ENCODE data around the gene INHBB. TPM values are rescaled to one million over a fixed set of nuclear protein-coding genes. Genes with fewer than 3 reads are reported as not detected.
A peak's percentile ranks its signal among the peaks of the same experiment; 100 is the strongest.

INHBB gene
- total RNA-seq, 1 experiment from 2014 or later: 0.27 TPM

DNA sequence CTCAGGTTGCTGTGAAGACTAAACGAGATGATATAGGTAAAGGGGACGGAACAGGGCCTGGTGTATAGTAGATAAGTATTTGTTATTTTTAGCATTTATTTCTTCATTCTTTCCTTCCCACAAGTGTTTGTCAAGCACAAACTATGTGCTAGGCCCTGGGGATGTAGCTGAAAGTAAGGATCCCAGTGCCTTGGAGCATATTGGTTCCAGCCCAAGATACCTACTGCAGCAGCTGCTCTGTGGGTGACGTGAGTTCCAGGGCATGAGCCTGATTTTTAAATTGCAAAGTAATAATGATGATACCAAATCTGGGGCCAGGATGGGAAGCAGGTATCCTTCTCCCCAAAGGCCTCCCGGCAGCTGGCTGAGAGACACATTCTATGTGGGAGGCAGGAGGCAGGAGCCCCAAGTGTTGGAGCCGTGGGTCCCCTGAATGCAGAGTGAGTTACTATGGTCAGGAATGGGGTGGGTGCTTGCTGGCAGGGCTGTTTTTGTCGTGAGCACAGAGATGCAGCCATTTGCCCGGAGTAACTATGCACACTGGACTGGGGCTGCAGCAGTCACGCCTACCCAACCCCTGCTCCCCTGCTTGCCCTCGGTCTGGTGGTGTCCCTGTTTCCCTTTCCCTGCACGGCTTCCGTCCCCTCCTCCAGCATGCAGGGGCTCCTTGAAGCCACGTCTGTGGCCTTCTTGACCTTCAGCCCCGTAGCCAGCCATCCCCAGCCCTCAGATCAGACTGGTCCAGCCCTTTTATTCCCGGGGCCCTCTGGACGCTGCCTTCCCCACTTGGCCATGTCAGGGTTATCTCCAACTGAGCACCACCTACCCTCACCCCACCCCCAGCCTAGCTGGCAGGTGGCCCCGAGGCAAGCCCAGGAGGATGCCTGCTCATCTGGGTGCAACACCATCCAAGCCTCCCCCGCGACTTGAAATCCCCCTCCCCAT, 52.4 kb downstream of the INHBB start:
- ChIA-PET CTCF (no interaction called here), RAD21 (ENCODE audit: low non-redundant PET in 1 of 2, low total read pairs in 2 of 2, uncharacterized antibody in 2 of 2, unreplicated experiment in 2 of 2) (no interaction called here), POLR2A (no interaction called here)
- H3K27ac ChIP-seq (ENCODE audit: low read depth, low read length): no peak overlapping the region
- H3K9ac ChIP-seq (ENCODE audit: low read length): peak overlapping the region; percentile 7; the same call in 1 of the 2 replicates
- no peaks in the 10 kb centered on the region for H3K9me3 ChIP-seq (ENCODE audit: control insufficient read depth in 1 of 2, insufficient read depth in 1 of 2, low read depth in 1 of 2, low read length in 2 of 2)
- H3K4me2 ChIP-seq (ENCODE audit: low read length): peak overlapping the region; percentile 63
- H3K79me2 ChIP-seq (ENCODE audit: insufficient read depth, low read length): no peaks in the 10 kb centered on the region
- H3K36me3 ChIP-seq (ENCODE audit: control insufficient read depth in 1 of 2, insufficient read depth in 2 of 2, low read length in 2 of 2): no peaks in the 10 kb centered on the region
- intact Hi-C loops (cut with micrococcal nuclease): no loop called here
- no peaks in the 10 kb centered on the region for H3K27me3 ChIP-seq (ENCODE audit: insufficient read depth, low read length)
- no peak overlapping the region for H2AFZ ChIP-seq (ENCODE audit: low read depth, low read length, poor library complexity, severe bottlenecking)
- no TSS peak for BruUV-seq (replicated peaks)
- TF ChIP-seq ZNF274 (IDR thresholded peaks at IDR 0.05; ENCODE audit: low read depth, low read length) (no peak), ELF1 (IDR thresholded peaks at IDR 0.05; ENCODE audit: borderline replicate concordance, low read depth) (no peak), EGR1 (IDR thresholded peaks at IDR 0.05; ENCODE audit: low read depth) (no peak), CEBPB (IDR thresholded peaks at IDR 0.05; ENCODE audit: low read depth) (no peak), SIN3A (IDR thresholded peaks at IDR 0.05; ENCODE audit: low read depth) (no peak), TCF7L2 (IDR thresholded peaks at IDR 0.05; ENCODE audit: borderline replicate concordance, extremely low read depth, insufficient read depth, insufficient read length) (no peak), RAD21 (IDR thresholded peaks at IDR 0.05; ENCODE audit: low read depth) (no peak), FOSL1 (IDR thresholded peaks at IDR 0.05; ENCODE audit: low read depth) (no peak), CBX3 (IDR thresholded peaks at IDR 0.05; ENCODE audit: low read depth) (no peak), ZFX (IDR thresholded peaks at IDR 0.05) (no peak), SRF (IDR thresholded peaks at IDR 0.05; ENCODE audit: low read depth) (no peak), EZH2phosphoT487 (IDR thresholded peaks at IDR 0.05; ENCODE audit: borderline replicate concordance) (no peak), EZH2 (IDR thresholded peaks at IDR 0.05) (no peak), YY1 (IDR thresholded peaks at IDR 0.05; ENCODE audit: extremely low read depth, insufficient replicate concordance, low read depth, low read length) (no peak)
- TF ChIP-seq, protein P1, sequence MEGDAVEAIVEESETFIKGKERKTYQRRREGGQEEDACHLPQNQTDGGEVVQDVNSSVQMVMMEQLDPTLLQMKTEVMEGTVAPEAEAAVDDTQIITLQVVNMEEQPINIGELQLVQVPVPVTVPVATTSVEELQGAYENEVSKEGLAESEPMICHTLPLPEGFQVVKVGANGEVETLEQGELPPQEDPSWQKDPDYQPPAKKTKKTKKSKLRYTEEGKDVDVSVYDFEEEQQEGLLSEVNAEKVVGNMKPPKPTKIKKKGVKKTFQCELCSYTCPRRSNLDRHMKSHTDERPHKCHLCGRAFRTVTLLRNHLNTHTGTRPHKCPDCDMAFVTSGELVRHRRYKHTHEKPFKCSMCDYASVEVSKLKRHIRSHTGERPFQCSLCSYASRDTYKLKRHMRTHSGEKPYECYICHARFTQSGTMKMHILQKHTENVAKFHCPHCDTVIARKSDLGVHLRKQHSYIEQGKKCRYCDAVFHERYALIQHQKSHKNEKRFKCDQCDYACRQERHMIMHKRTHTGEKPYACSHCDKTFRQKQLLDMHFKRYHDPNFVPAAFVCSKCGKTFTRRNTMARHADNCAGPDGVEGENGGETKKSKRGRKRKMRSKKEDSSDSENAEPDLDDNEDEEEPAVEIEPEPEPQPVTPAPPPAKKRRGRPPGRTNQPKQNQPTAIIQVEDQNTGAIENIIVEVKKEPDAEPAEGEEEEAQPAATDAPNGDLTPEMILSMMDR (IDR thresholded peaks at IDR 0.05 in 2 of 3, conservative IDR thresholded peaks at IDR 0.05 in 1 of 3; ENCODE audit: borderline replicate concordance in 1 of 3, insufficient read depth in 1 of 3, low read depth in 2 of 3, low read length in 2 of 3): no peak
- TF ChIP-seq, protein P2, sequence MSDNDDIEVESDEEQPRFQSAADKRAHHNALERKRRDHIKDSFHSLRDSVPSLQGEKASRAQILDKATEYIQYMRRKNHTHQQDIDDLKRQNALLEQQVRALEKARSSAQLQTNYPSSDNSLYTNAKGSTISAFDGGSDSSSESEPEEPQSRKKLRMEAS (IDR thresholded peaks at IDR 0.05): no peak
- TF ChIP-seq, protein P3, sequence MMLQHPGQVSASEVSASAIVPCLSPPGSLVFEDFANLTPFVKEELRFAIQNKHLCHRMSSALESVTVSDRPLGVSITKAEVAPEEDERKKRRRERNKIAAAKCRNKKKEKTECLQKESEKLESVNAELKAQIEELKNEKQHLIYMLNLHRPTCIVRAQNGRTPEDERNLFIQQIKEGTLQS (IDR thresholded peaks at IDR 0.05): no peak
- H4K20me1 ChIP-seq (ENCODE audit: insufficient read depth): no peaks in the 10 kb centered on the region
- no peak overlapping the region for H3K4me3 ChIP-seq (replicated peaks in 1 of 2; ENCODE audit: low read depth in 1 of 2, low read length in 2 of 2)
- ATAC-seq: no peak
- H3K9me2 ChIP-seq (ENCODE audit: insufficient read depth): no peaks in the 10 kb centered on the region
- H3K4me1 ChIP-seq (ENCODE audit: control insufficient read depth in 1 of 2, insufficient read depth in 2 of 2, low read length in 2 of 2): peaks cover 17 to 49% of the 10 kb centered on the region in 2 experiments
- no peak for DNase-seq (ENCODE audit: low read depth, low spot score)

Measured in HCT116 (cell line).